Neural progenitor cell (in vitro differentiated cells): Measurements from ENCODE around the gene PGLYRP3. TPM values are rescaled to one million over a fixed set of nuclear protein-coding genes. Genes with fewer than 3 reads are reported as not detected.

Experiments
- DNase-seq: peaks from one replicate; pipeline ENCODE4 v3.0.0-alpha.2; 2016; ENCODE audit warnings: low spot score
- H2AFZ ChIP-seq: fragments of 200-600 bp; sonication (generic); replicated peaks from 2 replicates; pipeline ENCODE4 v1.6.1; 2016; ENCODE audit warnings: antibody characterized with exemption
- H3F3A ChIP-seq: fragments of 200-600 bp; sonication (generic); 2 replicates; pipeline ENCODE4 v1.6.1; 2016; ENCODE audit warnings: antibody characterized with exemption, low read depth
- H3K27ac ChIP-seq: fragments of 200-600 bp; sonication (generic); 2 replicates; pipeline ENCODE4 v1.5.1; 2016; ENCODE audit warnings: mild to moderate bottlenecking
- H3K27me3 ChIP-seq: fragments of 200-600 bp; sonication (generic); 2 replicates; pipeline ENCODE4 v1.6.1; 2016; ENCODE audit warnings: mild to moderate bottlenecking, moderate library complexity
- H3K36me3 ChIP-seq: fragments of 200-600 bp; sonication (generic); 2 replicates; pipeline ENCODE4 v1.5.1; 2016
- H3K4me1 ChIP-seq: fragments of 200-600 bp; sonication (generic); 2 replicates; pipeline ENCODE4 v1.6.1; 2016; ENCODE audit warnings: mixed run types
- H3K4me2 ChIP-seq: fragments of 200-600 bp; sonication (generic); 2 replicates; pipeline ENCODE4 v1.6.1; 2016
- H3K4me3 ChIP-seq: fragments of 200-600 bp; sonication (generic); 2 replicates; pipeline ENCODE4 v1.5.1; 2016
- H3K79me2 ChIP-seq: fragments of 200-600 bp; sonication (generic); 2 replicates; pipeline ENCODE4 v1.6.1; 2016; ENCODE audit warnings: low read depth
- H3K9ac ChIP-seq: fragments of 200-600 bp; sonication (generic); 2 replicates; pipeline ENCODE4 v1.6.1; 2016
- H3K9me3 ChIP-seq: fragments of 200-600 bp; sonication (generic); 2 replicates; pipeline ENCODE4 v1.5.1; 2016; ENCODE audit warnings: low read depth
- H4K20me1 ChIP-seq: fragments of 200-600 bp; sonication (generic); 2 replicates; pipeline ENCODE4 v1.6.1; 2016; ENCODE audit warnings: low read depth
- H3K27ac Mint-ChIP-seq: 3 replicates; pipeline ENCODE4 v1.8.0; 2021; ENCODE audit warnings: mixed read lengths
- H3K27me3 Mint-ChIP-seq: 2 replicates; pipeline ENCODE4 v1.8.0; 2022; ENCODE audit warnings: low read depth, mild to moderate bottlenecking, inconsistent platforms, moderate library complexity, mixed read lengths; ENCODE audit not compliant: insufficient read depth
- H3K36me3 Mint-ChIP-seq: 3 replicates; pipeline ENCODE4 v1.8.0; 2021; ENCODE audit warnings: mixed read lengths
- H3K4me1 Mint-ChIP-seq: 3 replicates; pipeline ENCODE4 v1.8.0; 2021; ENCODE audit warnings: mixed read lengths
- H3K4me3 Mint-ChIP-seq: 3 replicates; pipeline ENCODE4 v1.8.0; 2021; ENCODE audit warnings: mild to moderate bottlenecking, moderate library complexity, mixed read lengths
- H3K9me3 Mint-ChIP-seq: 3 replicates; pipeline ENCODE4 v1.8.0; 2020; ENCODE audit warnings: mixed read lengths
- EZH2 ChIP-seq: fragments of 200-600 bp; sonication (generic); IDR thresholded peaks from 2 replicates; pipeline ENCODE4 v1.6.1; 2017; ENCODE audit warnings: antibody characterized with exemption, mild to moderate bottlenecking, moderate library complexity
- EZH2phosphoT487 ChIP-seq: fragments of 200-600 bp; sonication (generic); IDR thresholded peaks from 2 replicates; pipeline ENCODE4 v1.6.1; 2017; ENCODE audit warnings: antibody characterized with exemption
- total RNA-seq: library from RNA; depleted of rRNA; stranded (reverse); fragments of >200 nt; gene quantifications from 2 replicates; pipeline ENCODE4 v1.2.3, GENCODE V29; 2015; ENCODE audit warnings: low replicate concordance
- TF ChIP-seq, protein P1 (sequence below): fragments of 200-600 bp; sonication (generic); IDR thresholded peaks from 2 replicates; pipeline ENCODE4 v1.5.1; 2017; ENCODE audit warnings: antibody characterized with exemption, mild to moderate bottlenecking

PGLYRP3 gene
- total RNA-seq, 1 donor from 2014 or later: not detected

DNA sequence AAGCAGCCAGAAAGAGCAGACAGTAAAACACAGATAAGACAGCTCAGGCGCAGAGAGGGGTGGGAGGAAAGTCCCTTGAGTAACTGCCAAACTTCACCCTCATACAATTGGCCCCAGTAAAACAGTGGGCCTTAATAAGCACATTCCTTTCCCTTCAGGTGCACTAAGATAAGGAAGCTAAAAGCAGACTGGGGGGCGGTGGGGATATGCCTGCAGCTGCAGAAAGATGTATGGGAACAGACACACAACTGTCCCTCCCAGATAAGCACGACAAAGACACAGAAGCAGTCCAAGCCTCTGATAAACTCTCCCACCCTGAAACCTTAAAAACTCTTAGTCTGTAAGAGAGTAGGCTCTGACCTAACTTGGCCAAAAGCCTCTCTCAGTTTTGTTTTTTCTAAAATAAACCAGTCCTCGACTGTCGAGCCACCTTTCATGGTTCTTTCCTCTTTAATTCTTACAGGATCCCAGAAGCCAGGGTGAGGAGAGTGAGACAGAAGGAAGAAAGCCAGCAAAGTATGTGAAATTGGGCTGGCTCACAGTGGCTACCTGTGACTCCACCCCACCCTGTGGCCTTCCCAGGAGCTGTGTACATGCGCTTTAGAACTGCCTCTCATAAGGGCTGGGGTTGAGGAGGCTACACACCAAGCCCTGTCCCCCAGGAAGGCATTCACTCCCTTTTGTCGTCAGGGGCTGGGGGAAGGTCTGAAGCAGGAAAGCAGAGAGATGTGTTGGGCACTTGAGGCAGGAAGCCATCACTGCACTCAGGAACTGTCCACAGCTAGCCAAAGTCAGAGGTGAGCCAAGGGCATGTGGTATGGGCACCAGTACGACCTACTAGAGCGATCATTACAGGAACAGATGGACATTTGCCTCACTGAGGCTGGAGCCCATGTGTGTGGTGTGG, 31.3 kb upstream of the PGLYRP3 start:
- H4K20me1 ChIP-seq: no peaks in the 10 kb centered on the region
- H3K4me3 Mint-ChIP-seq: no peak overlapping the region
- no peaks in the 10 kb centered on the region for H3K4me1 Mint-ChIP-seq
- H3K36me3 Mint-ChIP-seq: no peaks in the 10 kb centered on the region
- H2AFZ ChIP-seq: no peak overlapping the region
- no peaks in the 10 kb centered on the region for H3F3A ChIP-seq
- no peak overlapping the region for H3K9ac ChIP-seq
- no peaks in the 10 kb centered on the region for H3K4me1 ChIP-seq
- H3K4me2 ChIP-seq: no peak overlapping the region
- TF ChIP-seq EZH2phosphoT487: no peak
- no peak for TF ChIP-seq EZH2
- TF ChIP-seq, protein P1, sequence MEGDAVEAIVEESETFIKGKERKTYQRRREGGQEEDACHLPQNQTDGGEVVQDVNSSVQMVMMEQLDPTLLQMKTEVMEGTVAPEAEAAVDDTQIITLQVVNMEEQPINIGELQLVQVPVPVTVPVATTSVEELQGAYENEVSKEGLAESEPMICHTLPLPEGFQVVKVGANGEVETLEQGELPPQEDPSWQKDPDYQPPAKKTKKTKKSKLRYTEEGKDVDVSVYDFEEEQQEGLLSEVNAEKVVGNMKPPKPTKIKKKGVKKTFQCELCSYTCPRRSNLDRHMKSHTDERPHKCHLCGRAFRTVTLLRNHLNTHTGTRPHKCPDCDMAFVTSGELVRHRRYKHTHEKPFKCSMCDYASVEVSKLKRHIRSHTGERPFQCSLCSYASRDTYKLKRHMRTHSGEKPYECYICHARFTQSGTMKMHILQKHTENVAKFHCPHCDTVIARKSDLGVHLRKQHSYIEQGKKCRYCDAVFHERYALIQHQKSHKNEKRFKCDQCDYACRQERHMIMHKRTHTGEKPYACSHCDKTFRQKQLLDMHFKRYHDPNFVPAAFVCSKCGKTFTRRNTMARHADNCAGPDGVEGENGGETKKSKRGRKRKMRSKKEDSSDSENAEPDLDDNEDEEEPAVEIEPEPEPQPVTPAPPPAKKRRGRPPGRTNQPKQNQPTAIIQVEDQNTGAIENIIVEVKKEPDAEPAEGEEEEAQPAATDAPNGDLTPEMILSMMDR: no peak
- H3K79me2 ChIP-seq: no peaks in the 10 kb centered on the region
- no peaks in the 10 kb centered on the region for H3K9me3 Mint-ChIP-seq
- H3K4me3 ChIP-seq: no peak overlapping the region
- no peaks in the 10 kb centered on the region for H3K36me3 ChIP-seq
- H3K27me3 ChIP-seq: no peaks in the 10 kb centered on the region
- DNase-seq: no peak
- H3K9me3 ChIP-seq: no peaks in the 10 kb centered on the region
- H3K27me3 Mint-ChIP-seq: peaks cover 5% of the 10 kb centered on the region
- no peak overlapping the region for H3K27ac ChIP-seq
- no peak overlapping the region for H3K27ac Mint-ChIP-seq

DNA sequence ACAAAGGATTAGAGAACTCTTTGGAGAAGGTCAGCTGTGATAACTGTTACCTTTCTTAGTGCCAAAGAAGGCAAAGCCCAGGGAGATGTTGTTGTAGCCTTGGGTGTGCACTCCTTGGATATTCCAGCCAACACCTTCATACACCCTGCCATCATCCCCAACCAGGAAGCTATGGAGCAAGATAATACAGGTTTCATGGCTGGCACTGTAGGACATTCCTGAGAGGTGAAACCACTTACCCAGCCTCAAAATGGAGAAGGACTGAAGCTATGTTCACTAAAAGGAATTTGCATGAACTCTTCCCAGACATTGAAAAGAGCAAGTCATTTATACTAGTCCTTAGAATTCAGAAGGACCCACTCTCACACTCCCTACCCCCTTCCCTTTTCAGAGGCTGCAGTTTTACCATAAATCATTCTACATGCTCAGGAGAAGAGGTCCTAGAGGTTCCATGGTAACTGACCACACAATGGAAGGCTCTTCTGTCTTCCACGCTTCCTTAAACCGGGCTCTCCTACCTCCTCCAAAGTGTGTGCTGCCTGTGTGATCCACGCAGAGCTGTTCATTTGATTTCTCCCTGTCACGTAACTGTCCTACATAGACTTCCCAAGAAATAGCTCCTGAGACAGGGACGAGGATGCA, 30.4 kb upstream of the PGLYRP3 start:
- H3K9ac ChIP-seq: no peak overlapping the region
- no peak overlapping the region for H2AFZ ChIP-seq
- H3K4me3 ChIP-seq: no peak overlapping the region
- no peaks in the 10 kb centered on the region for H3K36me3 ChIP-seq
- Mint-ChIP-seq H3K9me3 (no peaks in the 10 kb centered on the region), H3K36me3 (no peaks in the 10 kb centered on the region), H3K27me3 (peaks cover 5% of the 10 kb centered on the region), H3K4me3 (no peak overlapping the region), H3K27ac (no peak overlapping the region), H3K4me1 (no peaks in the 10 kb centered on the region)
- no peak overlapping the region for H3K4me2 ChIP-seq
- H4K20me1 ChIP-seq: no peaks in the 10 kb centered on the region
- TF ChIP-seq, protein P1: no peak
- no peak for TF ChIP-seq EZH2phosphoT487
- TF ChIP-seq EZH2: no peak
- DNase-seq: no peak
- H3K27ac ChIP-seq: no peak overlapping the region
- no peaks in the 10 kb centered on the region for H3F3A ChIP-seq
- H3K27me3 ChIP-seq: no peaks in the 10 kb centered on the region
- H3K79me2 ChIP-seq: no peaks in the 10 kb centered on the region
- no peaks in the 10 kb centered on the region for H3K9me3 ChIP-seq
- no peaks in the 10 kb centered on the region for H3K4me1 ChIP-seq

DNA sequence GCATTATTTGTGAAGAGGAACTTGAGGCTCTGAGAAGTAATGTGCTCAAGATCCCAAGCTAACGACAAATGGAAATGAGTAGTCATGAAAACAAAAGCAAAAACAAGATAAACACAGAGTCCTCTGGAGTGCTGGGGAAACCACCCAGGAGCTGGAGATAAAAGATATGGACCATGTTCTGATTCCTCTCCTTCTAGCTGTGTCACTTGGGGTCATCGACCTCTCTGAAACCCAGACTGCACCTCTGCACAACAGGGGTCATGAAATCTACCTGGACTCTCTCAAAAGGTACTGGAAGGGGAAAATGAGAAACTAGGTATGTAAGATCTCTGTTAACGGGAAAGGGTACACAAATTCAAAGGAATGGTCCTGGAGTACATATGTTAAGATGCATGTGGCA, 29.4 kb upstream of the PGLYRP3 start:
- H3K27me3 Mint-ChIP-seq: peaks cover 5% of the 10 kb centered on the region
- H3K4me1 Mint-ChIP-seq: no peaks in the 10 kb centered on the region
- Histone ChIP-seq H3K4me2 (no peak overlapping the region), H4K20me1 (no peaks in the 10 kb centered on the region), H3K4me1 (no peaks in the 10 kb centered on the region), H3K27me3 (no peaks in the 10 kb centered on the region), H2AFZ (no peak overlapping the region), H3K9me3 (no peaks in the 10 kb centered on the region), H3K27ac (no peak overlapping the region), H3K4me3 (no peak overlapping the region), H3K36me3 (no peaks in the 10 kb centered on the region), H3K9ac (no peak overlapping the region), H3F3A (no peaks in the 10 kb centered on the region), H3K79me2 (no peaks in the 10 kb centered on the region)
- TF ChIP-seq EZH2phosphoT487 (no peak), EZH2 (no peak)
- TF ChIP-seq, protein P1: no peak
- no peak overlapping the region for H3K27ac Mint-ChIP-seq
- H3K9me3 Mint-ChIP-seq: no peaks in the 10 kb centered on the region
- H3K4me3 Mint-ChIP-seq: no peak overlapping the region
- DNase-seq: no peak
- no peaks in the 10 kb centered on the region for H3K36me3 Mint-ChIP-seq
